Neural progenitor cell (in vitro differentiated cells): Measurements from ENCODE around the gene CFAP69.

Experiments
- EZH2phosphoT487 ChIP-seq: fragments of 200-600 bp; sonication (generic); IDR thresholded peaks from 2 replicates; pipeline ENCODE4 v1.6.1; 2017; ENCODE audit warnings: antibody characterized with exemption
- TF ChIP-seq, protein P1 (sequence below): fragments of 200-600 bp; sonication (generic); IDR thresholded peaks from 2 replicates; pipeline ENCODE4 v1.5.1; 2017; ENCODE audit warnings: antibody characterized with exemption, mild to moderate bottlenecking

DNA sequence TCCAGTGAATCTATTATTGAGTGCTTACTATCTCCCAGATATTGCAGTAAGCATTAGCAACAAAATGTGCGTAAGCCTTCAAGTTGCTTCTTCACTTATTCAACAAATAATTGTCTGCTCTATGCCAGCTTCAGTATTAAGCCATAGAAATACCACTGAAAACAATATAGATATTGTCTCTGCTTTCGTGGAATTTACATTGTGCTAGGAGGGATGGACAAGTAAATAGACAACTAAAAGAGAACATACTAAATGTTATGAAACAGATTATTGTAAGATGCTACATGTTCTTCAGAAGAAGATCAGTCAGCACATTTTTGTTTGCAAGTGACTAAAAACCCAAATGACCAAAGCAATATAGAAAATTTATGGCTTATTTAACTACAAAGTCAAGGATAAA is 27.3 kb downstream of the CFAP69 start:
- TF ChIP-seq, protein P1, sequence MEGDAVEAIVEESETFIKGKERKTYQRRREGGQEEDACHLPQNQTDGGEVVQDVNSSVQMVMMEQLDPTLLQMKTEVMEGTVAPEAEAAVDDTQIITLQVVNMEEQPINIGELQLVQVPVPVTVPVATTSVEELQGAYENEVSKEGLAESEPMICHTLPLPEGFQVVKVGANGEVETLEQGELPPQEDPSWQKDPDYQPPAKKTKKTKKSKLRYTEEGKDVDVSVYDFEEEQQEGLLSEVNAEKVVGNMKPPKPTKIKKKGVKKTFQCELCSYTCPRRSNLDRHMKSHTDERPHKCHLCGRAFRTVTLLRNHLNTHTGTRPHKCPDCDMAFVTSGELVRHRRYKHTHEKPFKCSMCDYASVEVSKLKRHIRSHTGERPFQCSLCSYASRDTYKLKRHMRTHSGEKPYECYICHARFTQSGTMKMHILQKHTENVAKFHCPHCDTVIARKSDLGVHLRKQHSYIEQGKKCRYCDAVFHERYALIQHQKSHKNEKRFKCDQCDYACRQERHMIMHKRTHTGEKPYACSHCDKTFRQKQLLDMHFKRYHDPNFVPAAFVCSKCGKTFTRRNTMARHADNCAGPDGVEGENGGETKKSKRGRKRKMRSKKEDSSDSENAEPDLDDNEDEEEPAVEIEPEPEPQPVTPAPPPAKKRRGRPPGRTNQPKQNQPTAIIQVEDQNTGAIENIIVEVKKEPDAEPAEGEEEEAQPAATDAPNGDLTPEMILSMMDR = no peak
- TF ChIP-seq EZH2phosphoT487 = no peak
